Thyroid gland (tissue), 4 donors: ENCODE data around the gene ARHGAP28.

Source experiments
- POLR2A ChIP-seq, 2 donors: fragments of 450-650 bp; IDR thresholded peaks; one replicate each; pipeline ENCODE4 v1.6.1; 2017; ENCODE audit warnings: antibody characterized with exemption in 2 of 2, mild to moderate bottlenecking in 2 of 2, moderate library complexity in 1 of 2
- TF ChIP-seq, protein P1 (sequence below), 6 experiments: fragments of 200-600 bp in 3 of 6; fragments of 450-650 bp in 3 of 6; sonication (generic) in 3 of 6; IDR thresholded peaks; one replicate each; pipeline ENCODE4 v1.5.1; 2016 to 2019; ENCODE audit warnings: antibody characterized with exemption in 6 of 6, mild to moderate bottlenecking in 2 of 6, inconsistent platforms in 1 of 6, moderate library complexity in 1 of 6

DNA sequence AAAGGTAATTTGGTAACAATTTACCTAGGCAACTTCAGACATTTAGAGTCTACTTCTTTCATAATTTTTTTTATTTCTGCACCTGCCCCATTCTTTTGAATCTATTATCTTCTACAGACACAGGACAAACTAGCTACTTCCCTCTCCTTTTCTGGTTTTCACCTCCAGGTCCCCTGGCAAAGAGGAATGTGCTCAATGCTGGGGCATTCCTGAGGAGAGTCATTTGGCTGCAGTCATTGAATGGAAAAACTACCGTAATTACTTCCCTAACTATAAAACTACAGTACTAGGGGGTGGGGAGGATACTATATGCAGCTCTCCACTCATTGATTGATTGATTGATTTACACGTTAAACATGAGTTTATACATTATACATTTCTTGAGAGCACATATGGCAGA is 11.2 kb upstream of the ARHGAP28 start:
- TF ChIP-seq, protein P1, sequence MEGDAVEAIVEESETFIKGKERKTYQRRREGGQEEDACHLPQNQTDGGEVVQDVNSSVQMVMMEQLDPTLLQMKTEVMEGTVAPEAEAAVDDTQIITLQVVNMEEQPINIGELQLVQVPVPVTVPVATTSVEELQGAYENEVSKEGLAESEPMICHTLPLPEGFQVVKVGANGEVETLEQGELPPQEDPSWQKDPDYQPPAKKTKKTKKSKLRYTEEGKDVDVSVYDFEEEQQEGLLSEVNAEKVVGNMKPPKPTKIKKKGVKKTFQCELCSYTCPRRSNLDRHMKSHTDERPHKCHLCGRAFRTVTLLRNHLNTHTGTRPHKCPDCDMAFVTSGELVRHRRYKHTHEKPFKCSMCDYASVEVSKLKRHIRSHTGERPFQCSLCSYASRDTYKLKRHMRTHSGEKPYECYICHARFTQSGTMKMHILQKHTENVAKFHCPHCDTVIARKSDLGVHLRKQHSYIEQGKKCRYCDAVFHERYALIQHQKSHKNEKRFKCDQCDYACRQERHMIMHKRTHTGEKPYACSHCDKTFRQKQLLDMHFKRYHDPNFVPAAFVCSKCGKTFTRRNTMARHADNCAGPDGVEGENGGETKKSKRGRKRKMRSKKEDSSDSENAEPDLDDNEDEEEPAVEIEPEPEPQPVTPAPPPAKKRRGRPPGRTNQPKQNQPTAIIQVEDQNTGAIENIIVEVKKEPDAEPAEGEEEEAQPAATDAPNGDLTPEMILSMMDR (IDR thresholded peaks at IDR 0.05), result no peak
- no peak for TF ChIP-seq POLR2A (IDR thresholded peaks at IDR 0.05)
